GM18858 (cell line): ENCODE results near the gene LCE3E.

ENCODE experiments used
- ATAC-seq: cut with Tn5 transposase; IDR thresholded peaks from one replicate; pipeline ENCODE4 v1.9.1; 2021; ENCODE audit not compliant: unreplicated experiment

The LCE3E gene

GRCh38 chr1:152517237-152517811 lies 49.3 kb downstream of the LCE3E start:
- ATAC-seq = no peak

DNA sequence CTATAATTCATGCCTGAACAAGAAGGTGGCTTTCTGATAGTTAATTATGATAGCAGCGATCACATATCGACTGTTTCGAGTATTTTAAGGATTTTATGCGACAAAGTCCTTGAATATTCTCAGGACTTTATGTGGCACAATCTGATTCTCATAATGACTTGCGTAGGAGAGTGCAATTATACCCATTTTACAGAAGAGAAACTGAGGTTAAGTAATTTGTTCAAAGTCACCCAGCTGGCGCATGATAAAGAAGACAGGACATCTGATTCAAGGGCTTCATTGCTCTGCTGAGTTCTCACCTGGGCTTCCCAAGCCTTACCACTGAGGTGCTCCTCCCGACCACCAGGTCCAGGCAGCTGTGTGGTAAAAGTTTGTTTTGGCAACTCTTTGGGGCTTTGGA lies 50.5 kb downstream of the LCE3E start:
- no peak for ATAC-seq
